Activated T-helper 17 cell treated with anti-CD3 and anti-CD28 coated beads, Interleukin-2, amount 50 U/mL, for 72 hours (primary cell): ENCODE measurements around the gene ZNF836. TPM values are rescaled to one million over a fixed set of nuclear protein-coding genes. Genes with fewer than 3 reads are reported as not detected.

ENCODE experiments used
- total RNA-seq, 2 donors: library from RNA; stranded (reverse); gene quantifications; one replicate each; pipeline ENCODE4 v1.2.3, GENCODE V29; 2022

The ZNF836 gene
- total RNA-seq, 2 donors from 2014 or later = 8.8 to 15.1 TPM

Other genes with a start within 250 kb of the ZNF836 start
- 1 to 10 TPM; 3.5 to 4.3 TPM for gene ZNF613, start 244.1 kb downstream of the ZNF836 start, total RNA-seq
- 10 to 100 TPM in 1 of 2 donors, 1 to 10 TPM in 1; 6.2 to 12.8 TPM for gene ZNF350, start 184.8 kb downstream of the ZNF836 start, total RNA-seq
- 10 to 100 TPM in 1 of 2 donors, 1 to 10 TPM in 1; 5.9 to 15.2 TPM for gene ZNF615, start 163.4 kb downstream of the ZNF836 start, total RNA-seq
- 1 to 10 TPM; 7.0 to 7.7 TPM for gene ZNF614, start 143.2 kb downstream of the ZNF836 start, total RNA-seq
- 10 to 100 TPM; 14.7 to 32.8 TPM for gene ZNF432, start 122.8 kb downstream of the ZNF836 start, total RNA-seq
- 10 to 100 TPM; 17.8 to 29.1 TPM for gene ZNF841, start 75.9 kb downstream of the ZNF836 start, total RNA-seq
- gene ZNF616, start 31.7 kb downstream of the ZNF836 start, total RNA-seq = 10 to 100 TPM in 1 of 2 donors, 1 to 10 TPM in 1; 5.4 to 11.6 TPM
- gene PPP2R1A, start 18.4 kb upstream of the ZNF836 start, total RNA-seq = 100 to 1,000 TPM; 165 to 201 TPM
- 10 to 100 TPM; 18.4 to 31.4 TPM for gene ZNF766, start 98.0 kb upstream of the ZNF836 start, total RNA-seq
- 1 to 10 TPM; 2.5 to 9.6 TPM for gene ZNF480, start 125.5 kb upstream of the ZNF836 start, total RNA-seq
- 1 to 10 TPM in 1 of 2 donors, under 1 TPM in 1; 0.17 to 3.8 TPM for gene ZNF610, start 164.6 kb upstream of the ZNF836 start, total RNA-seq
- 1 to 10 TPM; 5.7 to 10.0 TPM for gene ZNF880, start 198.3 kb upstream of the ZNF836 start, total RNA-seq
- gene ZNF528, start 226.2 kb upstream of the ZNF836 start, total RNA-seq = 10 to 100 TPM in 1 of 2 donors, 1 to 10 TPM in 1; 4.9 to 11.7 TPM